HG02885 (cell line): ENCODE data around the gene PRDM16.

Experiments
- ATAC-seq: cut with Tn5 transposase; IDR thresholded peaks from one replicate; pipeline ENCODE4 v1.9.1; 2021; ENCODE audit warnings: mild to moderate bottlenecking; ENCODE audit not compliant: unreplicated experiment, poor library complexity

PRDM16 gene

DNA sequence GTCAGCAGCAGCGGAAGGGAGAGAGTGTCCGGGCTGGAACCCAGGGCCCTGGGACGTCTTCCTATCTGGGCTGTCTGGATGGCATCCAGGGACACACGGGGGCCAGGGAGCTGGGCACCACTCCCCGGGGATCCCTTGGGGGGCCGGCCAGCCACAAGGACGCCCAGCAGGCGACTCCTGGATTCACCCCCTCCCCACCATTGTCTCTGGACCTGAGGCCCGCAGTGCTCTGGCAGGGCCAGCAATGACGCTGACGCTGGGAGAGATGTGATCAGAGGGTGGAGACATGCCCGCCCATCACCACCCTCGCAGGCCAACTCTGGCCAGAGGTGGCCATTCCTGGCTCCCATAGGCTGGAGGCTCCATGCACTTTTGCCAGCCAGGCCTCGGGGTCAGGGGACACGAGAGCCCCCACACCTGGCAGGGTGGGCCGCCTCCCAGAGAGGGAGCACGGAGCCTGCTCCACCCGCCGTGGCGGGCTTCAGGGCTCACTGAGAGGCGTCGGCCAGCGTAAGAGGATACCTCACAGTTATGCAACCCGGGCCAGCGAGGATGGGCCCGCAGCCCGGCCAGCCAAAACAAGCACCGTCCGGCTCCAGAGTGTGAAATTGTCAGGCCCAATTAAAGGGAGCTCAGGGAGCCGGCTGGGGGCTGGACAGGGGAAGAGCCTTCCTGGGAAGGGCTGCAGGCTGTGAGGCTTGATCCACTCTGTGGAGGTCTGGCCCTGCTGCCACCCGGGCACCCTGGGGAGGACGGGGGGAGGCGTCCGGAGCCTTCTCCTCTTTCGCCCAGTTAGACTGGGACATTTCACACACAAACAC is 37.4 kb upstream of the PRDM16 start:
- ATAC-seq: no peak

- no peak for ATAC-seq
Observed at GRCh38 chr1:3032371-3033039, 36.5 kb upstream of the PRDM16 start.

DNA sequence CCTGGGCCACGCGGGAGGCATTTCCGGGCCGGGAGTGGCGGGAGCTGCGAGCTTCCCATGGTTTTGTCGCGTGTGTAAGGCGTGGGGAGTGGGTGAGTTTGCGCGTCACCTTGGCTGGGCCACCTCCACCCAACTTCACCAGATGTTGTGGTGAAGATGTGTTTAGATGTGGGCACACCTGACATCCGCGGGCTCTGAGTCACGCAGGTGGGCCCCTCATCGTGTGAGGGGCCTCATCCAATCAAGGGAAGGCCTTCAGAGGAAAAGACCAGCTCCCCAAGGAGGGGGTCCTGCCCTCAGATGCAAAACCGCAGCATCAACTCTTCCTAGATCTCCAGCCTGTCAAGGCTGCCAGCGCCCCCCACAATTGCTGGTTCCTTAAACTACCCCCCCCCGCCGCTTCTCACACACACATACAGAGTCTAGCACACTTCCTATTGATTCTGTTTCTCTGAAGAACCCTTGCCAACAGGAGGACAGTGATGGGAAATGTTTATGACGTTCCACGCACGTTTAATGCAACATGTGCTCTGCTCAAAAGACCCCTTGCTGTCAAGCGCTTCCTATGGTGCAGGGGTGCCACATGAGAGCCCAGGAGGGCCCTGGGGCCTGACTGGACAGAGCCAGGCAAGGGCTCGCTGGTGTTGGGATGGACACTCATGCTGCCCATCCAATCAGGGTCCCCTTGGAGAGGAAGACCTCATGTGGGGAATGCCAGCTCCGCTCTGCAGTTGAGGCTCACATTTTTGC is 35.8 kb upstream of the PRDM16 start:
- ATAC-seq: no peak

GRCh38 chr1:3033790-3034090 is 35.3 kb upstream of the PRDM16 start:
- no peak for ATAC-seq

DNA sequence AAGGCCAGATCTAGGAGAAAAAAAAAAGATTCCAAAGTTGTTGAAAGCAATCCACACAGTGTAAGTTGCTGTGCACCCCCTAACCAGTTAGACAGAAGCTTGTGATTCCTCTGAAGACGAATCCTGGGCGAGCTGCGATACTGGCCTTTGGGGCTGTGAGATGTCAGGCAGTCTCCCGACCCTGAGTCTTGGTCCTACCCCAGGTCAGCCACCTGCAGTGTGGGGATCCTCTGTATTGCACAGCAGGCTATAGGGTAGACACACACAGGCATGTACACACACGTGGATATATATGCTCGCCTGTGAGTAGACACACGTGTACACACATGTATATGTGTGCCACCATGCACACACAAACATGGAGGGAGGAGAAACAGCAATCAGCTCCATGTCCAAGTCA is 34.8 kb upstream of the PRDM16 start:
- no peak for ATAC-seq

- no peak for ATAC-seq
Observed at GRCh38 chr1:3034728-3035562, 34.1 kb upstream of the PRDM16 start.

- no peak for ATAC-seq
Observed at GRCh38 chr1:3035563-3036446, 33.2 kb upstream of the PRDM16 start.

DNA sequence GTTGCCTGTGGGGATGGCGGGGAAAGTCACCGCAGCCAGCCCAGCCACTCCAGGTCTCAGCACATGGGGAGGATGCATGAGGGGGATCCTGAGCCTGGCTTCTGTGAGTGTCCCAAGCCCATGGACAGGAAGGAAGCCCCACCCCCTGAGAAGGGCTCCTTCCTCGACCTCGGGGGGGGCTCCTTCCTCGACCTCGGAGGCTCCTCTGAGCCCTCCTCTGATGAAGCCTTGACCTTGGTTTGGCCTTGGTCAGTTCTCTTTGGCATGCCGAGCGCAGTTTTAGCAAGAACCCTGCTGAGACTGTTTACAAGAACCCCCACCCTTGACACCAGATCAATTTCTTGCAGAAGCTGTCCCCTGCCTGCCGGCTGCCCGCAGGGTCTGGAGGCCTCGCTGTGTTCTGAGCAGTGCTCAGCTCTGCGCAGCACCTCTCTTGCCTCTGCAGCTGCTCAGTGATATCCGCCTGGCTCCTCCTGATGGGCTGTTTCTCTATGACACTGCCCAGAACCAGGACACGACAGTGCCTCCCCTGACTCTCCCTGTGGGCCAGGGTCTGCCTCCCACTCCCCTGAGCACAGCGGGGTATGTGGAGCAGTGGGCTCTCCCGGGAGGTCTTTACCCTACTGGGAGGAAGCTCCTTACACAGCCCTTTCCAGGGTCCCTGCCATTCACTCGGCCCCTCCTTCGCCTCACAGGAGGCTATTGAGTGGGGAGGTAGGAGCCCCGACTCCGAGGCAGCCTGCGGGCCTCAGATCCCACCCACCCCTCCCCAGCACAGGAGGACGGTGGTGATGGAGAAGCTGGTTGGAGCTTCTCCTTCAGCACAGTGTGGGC is 32.3 kb upstream of the PRDM16 start:
- ATAC-seq: no peak

DNA sequence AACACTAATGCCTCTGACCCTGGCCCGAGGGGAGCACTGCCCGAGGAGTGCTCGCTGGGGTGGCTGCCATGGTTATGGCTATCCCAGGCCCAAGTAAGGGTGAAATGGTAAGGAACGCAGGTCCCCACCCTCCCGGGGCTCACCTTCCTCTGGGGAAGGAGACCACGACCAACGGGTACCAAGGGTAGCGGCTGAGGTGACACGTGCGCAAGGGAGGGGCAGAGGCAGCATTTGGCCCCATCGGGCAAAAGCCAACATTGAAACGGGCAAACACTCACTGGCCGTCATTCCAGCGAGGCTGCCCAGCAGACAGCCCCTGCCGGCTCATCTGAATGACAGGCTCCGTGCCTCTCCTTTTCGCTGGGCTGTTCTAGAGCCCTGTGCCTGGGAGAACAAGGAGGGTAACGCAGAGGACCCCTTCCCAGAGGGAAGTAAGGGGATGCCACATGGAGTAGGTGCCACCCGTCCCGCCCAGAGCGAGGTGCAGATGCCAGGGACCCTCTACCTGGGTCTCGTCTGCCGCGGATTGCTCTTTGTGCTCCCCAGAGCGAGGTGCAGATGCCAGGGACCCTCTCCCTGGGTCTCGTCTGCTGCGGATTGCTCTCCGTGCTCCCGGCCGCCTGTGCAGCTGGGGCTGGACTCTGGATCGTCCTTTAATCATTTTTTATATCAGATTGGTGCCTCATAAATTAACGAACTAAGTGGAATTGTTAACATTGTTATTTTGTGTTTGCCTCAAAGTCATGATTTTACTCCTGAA is 31.5 kb upstream of the PRDM16 start:
- no peak for ATAC-seq

GRCh38 chr1:3038113-3038551 is 30.9 kb upstream of the PRDM16 start:
- ATAC-seq: no peak

DNA sequence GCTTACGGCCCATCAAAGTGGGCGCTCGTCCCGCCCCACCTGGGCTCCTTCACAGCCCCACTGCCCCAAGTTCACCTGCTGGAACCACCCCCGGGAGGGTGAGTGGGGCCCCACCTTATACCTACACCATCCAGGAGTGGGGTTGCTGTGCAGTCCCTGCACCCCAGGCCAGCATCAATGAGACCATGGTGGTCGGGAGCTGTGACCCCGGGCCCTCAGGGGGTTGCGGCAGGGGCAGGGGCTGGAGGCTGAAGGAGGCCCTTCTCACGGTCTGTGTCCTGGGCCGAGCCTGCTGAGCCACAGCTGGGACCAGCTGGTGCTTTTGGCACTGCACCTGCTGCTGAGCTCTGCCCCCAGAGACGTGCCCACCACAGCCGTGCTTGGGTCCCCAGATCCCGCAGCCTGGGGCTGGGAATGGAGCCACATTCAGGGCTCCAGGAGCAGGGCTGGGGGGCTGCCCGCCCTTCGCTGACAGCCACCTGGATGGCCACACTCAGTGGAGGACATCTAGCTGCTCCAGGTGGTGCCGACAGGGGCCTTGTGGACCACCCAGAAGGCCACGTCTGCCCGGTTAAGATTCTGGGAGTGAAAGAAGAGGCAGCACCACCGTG is 30.3 kb upstream of the PRDM16 start:
- ATAC-seq: no peak

DNA sequence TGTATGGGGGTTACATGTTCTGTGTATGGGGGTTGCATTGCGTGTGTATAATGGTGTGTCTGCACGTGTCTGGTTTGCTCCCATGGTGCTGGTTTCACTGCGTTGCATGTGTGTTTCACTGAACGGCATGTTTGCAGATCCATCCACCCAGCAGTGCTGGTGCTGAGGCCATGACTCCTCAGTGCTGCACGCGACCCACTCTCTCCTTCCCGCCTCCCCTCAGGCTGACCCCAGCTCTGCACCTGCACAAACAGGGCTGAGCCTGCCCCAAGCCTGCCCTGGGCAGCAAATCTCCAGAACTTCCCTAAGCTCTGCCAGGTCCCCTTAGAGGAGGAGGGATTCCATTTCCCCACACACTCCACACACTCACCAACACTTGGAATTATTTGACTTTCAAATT is 29.0 kb upstream of the PRDM16 start:
- no peak for ATAC-seq

DNA sequence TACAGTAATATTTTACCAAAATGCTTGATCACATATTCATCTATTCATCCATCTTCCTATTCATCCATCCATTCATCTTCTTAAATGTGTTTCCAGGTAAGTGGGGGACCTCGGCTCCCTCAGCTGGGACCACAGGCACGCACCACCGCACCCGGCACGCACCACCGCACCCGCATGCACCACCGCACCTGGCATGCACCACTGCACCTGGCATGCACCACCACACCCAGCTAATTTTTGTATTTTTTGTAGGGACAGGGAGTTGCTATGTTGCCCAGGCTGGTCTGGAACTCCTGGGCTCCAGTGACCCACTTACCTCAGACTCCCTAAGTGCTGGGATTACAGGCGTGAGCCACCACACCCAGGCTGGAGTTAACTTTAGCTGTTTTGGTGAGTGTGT is 26.5 kb upstream of the PRDM16 start:
- no peak for ATAC-seq

- ATAC-seq: no peak
Observed at GRCh38 chr1:3049164-3049563, 19.8 kb upstream of the PRDM16 start.

- no peak for ATAC-seq
Observed at GRCh38 chr1:3049905-3050304, 19.1 kb upstream of the PRDM16 start.

DNA sequence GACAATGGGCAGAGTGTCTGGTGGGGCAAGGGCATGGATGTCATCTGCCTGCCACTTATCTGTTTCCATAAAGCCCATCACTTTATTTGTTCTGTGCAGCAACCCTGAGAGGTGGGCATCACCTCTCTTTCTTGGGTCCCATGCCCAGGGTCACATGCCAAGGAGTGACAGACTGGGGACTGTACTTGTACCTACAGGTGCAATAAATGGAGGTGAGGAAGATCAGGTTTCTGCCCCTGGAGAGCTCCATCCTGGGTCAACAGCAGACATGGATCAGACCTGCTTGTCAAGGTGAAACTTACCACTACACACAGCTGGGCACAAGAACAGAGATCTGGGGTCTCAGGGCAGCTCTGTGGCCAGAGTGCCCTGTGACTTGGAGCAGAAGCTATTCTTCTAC is 18.4 kb upstream of the PRDM16 start:
- no peak for ATAC-seq
